ENCODE data around the gene ITGB6.

- no peak for TF ChIP-seq KAT2A (conservative IDR thresholded peaks at IDR 0.05; ENCODE audit: control insufficient read depth, low read depth, low read length)
- TF ChIP-seq REST (IDR thresholded peaks at IDR 0.05; ENCODE audit: low read depth, low read length): no peak
- no peak for TF ChIP-seq ZNF274 (IDR thresholded peaks at IDR 0.05; ENCODE audit: insufficient read depth, insufficient read length)
- no peak for TF ChIP-seq TAF1 (IDR thresholded peaks at IDR 0.05; ENCODE audit: borderline replicate concordance, low read depth, low read length)
- no peak for TF ChIP-seq EP300 (IDR thresholded peaks at IDR 0.05; ENCODE audit: borderline replicate concordance in 1 of 2, control insufficient read depth in 1 of 2, low read depth in 2 of 2, low read length in 2 of 2)
- no peak for TF ChIP-seq POLR2AphosphoS5 (IDR thresholded peaks at IDR 0.05; ENCODE audit: low read length)
- no peak for TF ChIP-seq RAD21 (IDR thresholded peaks at IDR 0.05; ENCODE audit: insufficient read depth, low read depth, low read length)
- no peak for TF ChIP-seq POLR2A (IDR thresholded peaks at IDR 0.05; ENCODE audit: low read depth, low read length)
- no peak for TF ChIP-seq TCF12 (IDR thresholded peaks at IDR 0.05; ENCODE audit: low read depth, low read length)
Measured at GRCh38 chr2:160109243-160109642, 90.8 kb downstream of the ITGB6 start.

Measured in GM12878 (cell line).